ENCODE measurements around the gene PAX5. TPM values are rescaled to one million over a fixed set of nuclear protein-coding genes. Genes with fewer than 3 reads are reported as not detected.
"Not testable (repeated sequence)": the region's sequence is repeated elsewhere in the genome, so short reads cannot be mapped to it uniquely, and the experiment has no call there.

PAX5 gene
- total and polyA plus RNA-seq, 4 experiments from 2014 or later, result 0.32 TPM; not detected in 3

DNA sequence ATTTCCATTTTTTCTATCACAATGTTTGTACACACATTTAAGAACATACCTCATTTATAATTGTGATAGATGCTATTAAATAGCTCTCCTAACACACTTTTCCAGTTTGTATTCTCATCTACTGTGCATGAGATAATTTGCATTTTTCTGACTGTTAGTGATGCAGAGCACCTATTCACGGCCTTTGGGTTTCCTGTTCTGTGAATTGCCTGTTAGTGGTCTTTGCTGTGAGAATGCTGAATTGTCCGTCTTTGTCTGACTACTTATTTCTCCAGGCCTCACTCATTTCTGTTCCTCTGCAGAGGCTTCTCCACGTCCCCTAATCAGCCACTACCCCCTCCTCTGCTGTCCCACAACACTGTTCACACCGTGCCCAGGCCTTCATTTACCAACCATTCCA, 40.7 kb upstream of the PAX5 start:
- H3K4me1 ChIP-seq (ENCODE audit: insufficient read depth, low read length); H3K27ac ChIP-seq (ENCODE audit: low read depth, low read length); H3K36me3 ChIP-seq (ENCODE audit: insufficient read depth, low read length); DNase-seq; H3K9me3 ChIP-seq (ENCODE audit: control insufficient read depth in 1 of 2, low read length in 2 of 2); H3K27me3 ChIP-seq (ENCODE audit: insufficient read depth, low read length); H3K27me3 Mint-ChIP-seq; H3K4me3 ChIP-seq (ENCODE audit: low read length in 2 of 2); POLR2A ChIA-PET (ENCODE audit: partially characterized antibody); H3K9me3 Mint-ChIP-seq; H3K36me3 Mint-ChIP-seq; H3K4me3 Mint-ChIP-seq; H3K27ac Mint-ChIP-seq; CTCF ChIA-PET (ENCODE audit: partially characterized antibody): not testable (repeated sequence)
- H3K4me1 Mint-ChIP-seq, result peaks cover 0 to 11% (median 8%) of the 10 kb centered on the region in 4 donors
- intact Hi-C loops (cut with micrococcal nuclease), result loop anchor here (5.0 kb wide), 1 partner anchor 228 kb away; no protein-coding TSS in a partner anchor

DNA sequence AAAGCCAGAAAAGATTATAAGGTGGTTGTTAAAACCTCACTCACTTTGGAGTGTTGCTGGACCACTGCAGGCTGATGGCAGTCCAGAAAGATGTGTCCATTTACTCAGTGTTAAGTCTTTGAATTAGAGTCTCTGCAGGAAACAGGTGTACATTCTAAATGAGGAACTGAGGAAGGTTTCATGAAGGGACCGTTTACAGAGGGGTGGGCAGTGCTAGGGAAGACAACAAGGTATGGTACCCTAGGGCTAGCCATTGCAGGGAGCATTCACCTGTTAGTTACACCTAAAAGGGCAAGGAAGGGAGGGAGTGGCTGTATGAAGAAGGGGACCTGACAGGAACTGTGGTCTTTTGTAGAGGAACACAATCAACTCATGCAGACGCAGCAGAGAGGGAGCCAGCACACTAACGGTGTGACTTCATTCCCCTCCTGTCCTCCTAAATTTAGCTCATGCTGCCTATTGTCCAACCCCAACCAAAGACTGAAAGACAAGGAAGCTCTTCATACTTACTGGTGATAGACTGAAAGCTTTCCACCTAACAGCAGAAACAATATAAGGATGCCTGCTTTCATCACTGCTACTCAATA, 32.2 kb upstream of the PAX5 start:
- Mint-ChIP-seq H3K4me1 (no peaks in the 10 kb centered on the region), H3K27me3 (peaks cover 21 to 33% of the 10 kb centered on the region in 2 donors), H3K4me3 (no peak overlapping the region), H3K36me3 (no peaks in the 10 kb centered on the region), H3K27ac (no peak overlapping the region), H3K9me3 (peaks cover 0 to 2% (median 0%) of the 10 kb centered on the region in 8 donors)
- Histone ChIP-seq H3K4me1 (ENCODE audit: insufficient read depth, low read length) (no peaks in the 10 kb centered on the region), H3K36me3 (ENCODE audit: insufficient read depth, low read length) (no peaks in the 10 kb centered on the region), H3K4me3 (ENCODE audit: low read length in 2 of 2) (no peak overlapping the region), H3K27ac (ENCODE audit: low read depth, low read length) (no peak overlapping the region), H3K9me3 (ENCODE audit: control insufficient read depth in 1 of 2, low read length in 2 of 2) (no peaks in the 10 kb centered on the region), H3K27me3 (ENCODE audit: insufficient read depth, low read length) (no peaks in the 10 kb centered on the region)
- POLR2A ChIA-PET (ENCODE audit: partially characterized antibody), result interaction anchor here (0.6 kb wide), 1 partner anchor 304 kb away, joined by 3 read pairs; no protein-coding TSS in a partner anchor
- intact Hi-C loops (cut with micrococcal nuclease), result no loop called here
- CTCF ChIA-PET (ENCODE audit: partially characterized antibody), result no interaction called here
- DNase-seq, result no peak

DNA sequence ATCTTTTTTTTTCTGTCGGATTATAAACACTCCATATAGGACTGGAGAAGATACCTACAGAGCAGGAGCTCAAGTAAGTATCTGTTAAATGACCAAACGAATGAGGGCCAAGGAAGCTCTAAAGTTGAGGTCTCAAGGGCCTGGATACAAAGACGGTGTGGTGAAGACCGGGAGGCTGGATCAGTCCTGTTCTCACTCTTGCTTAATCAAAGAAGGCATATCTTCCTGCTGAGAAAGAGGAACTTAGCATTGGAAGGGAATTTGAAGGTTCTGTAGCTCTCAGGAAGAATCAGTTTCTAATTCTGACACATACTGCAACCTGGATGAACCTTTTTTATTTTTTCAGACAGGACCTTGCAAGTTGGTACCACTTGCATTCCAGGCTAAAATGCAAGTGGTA, 28.3 kb upstream of the PAX5 start:
- Mint-ChIP-seq H3K36me3 (no peaks in the 10 kb centered on the region), H3K4me1 (no peaks in the 10 kb centered on the region), H3K27me3 (peaks cover 36 to 52% of the 10 kb centered on the region in 2 donors), H3K27ac (no peak overlapping the region), H3K4me3 (no peak overlapping the region), H3K9me3 (peaks cover 0 to 2% (median 0%) of the 10 kb centered on the region in 8 donors)
- Histone ChIP-seq H3K4me3 (ENCODE audit: low read length in 2 of 2) (no peak overlapping the region), H3K27me3 (ENCODE audit: insufficient read depth, low read length) (no peaks in the 10 kb centered on the region), H3K27ac (ENCODE audit: low read depth, low read length) (no peak overlapping the region), H3K4me1 (ENCODE audit: insufficient read depth, low read length) (no peaks in the 10 kb centered on the region), H3K36me3 (ENCODE audit: insufficient read depth, low read length) (no peaks in the 10 kb centered on the region), H3K9me3 (ENCODE audit: control insufficient read depth in 1 of 2, low read length in 2 of 2) (no peaks in the 10 kb centered on the region)
- POLR2A ChIA-PET (ENCODE audit: partially characterized antibody), result no interaction called here
- DNase-seq, result no peak
- intact Hi-C loops (cut with micrococcal nuclease), result no loop called here
- CTCF ChIA-PET (ENCODE audit: partially characterized antibody), result no interaction called here

GRCh38 chr9:37061768-37062167, 27.7 kb upstream of the PAX5 start:
- H3K27ac ChIP-seq (ENCODE audit: low read depth, low read length), result no peak overlapping the region
- Mint-ChIP-seq H3K9me3 (peaks cover 0 to 2% (median 0%) of the 10 kb centered on the region in 8 donors), H3K36me3 (no peaks in the 10 kb centered on the region), H3K27ac (no peak overlapping the region), H3K4me3 (no peak overlapping the region), H3K4me1 (no peaks in the 10 kb centered on the region), H3K27me3 (peaks cover 36 to 53% of the 10 kb centered on the region in 2 donors)
- H3K4me3 ChIP-seq (ENCODE audit: low read length in 2 of 2), result no peak overlapping the region
- H3K27me3 ChIP-seq (ENCODE audit: insufficient read depth, low read length), result no peaks in the 10 kb centered on the region
- no peaks in the 10 kb centered on the region for H3K9me3 ChIP-seq (ENCODE audit: control insufficient read depth in 1 of 2, low read length in 2 of 2)
- ChIA-PET CTCF (ENCODE audit: partially characterized antibody) (no interaction called here), POLR2A (ENCODE audit: partially characterized antibody) (no interaction called here)
- no peak for DNase-seq
- H3K36me3 ChIP-seq (ENCODE audit: insufficient read depth, low read length), result no peaks in the 10 kb centered on the region
- intact Hi-C loops (cut with micrococcal nuclease), result no loop called here
- H3K4me1 ChIP-seq (ENCODE audit: insufficient read depth, low read length), result no peaks in the 10 kb centered on the region

DNA sequence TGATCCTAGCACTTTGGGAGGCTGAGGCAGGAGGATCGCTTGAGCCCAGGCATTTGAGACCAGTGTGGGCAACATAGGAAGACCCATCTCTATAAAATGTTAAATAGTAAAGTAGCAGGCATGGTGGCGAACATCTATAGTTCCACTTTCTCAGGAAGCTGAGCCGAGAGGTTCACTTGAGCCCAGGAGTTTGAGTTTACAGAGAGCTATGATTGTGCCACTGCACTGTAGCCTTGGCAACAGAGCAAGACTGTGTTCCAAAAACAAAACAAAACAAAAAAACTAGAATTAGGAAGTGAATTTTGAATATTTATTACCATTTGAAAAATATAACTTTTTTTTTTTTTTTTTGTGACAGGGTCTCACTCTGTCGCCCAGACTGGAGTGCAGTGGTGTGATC, 26.8 kb upstream of the PAX5 start:
- no peak overlapping the region for H3K27ac Mint-ChIP-seq
- H3K9me3 ChIP-seq (ENCODE audit: control insufficient read depth in 1 of 2, low read length in 2 of 2), result no peaks in the 10 kb centered on the region
- no peaks in the 10 kb centered on the region for H3K27me3 ChIP-seq (ENCODE audit: insufficient read depth, low read length)
- peaks cover 0 to 2% (median 0%) of the 10 kb centered on the region in 8 donors for H3K9me3 Mint-ChIP-seq
- no peak overlapping the region for H3K4me3 ChIP-seq (ENCODE audit: low read length in 2 of 2)
- H3K4me1 ChIP-seq (ENCODE audit: insufficient read depth, low read length), result no peaks in the 10 kb centered on the region
- H3K27me3 Mint-ChIP-seq, result peaks cover 36 to 52% of the 10 kb centered on the region in 2 donors
- no peaks in the 10 kb centered on the region for H3K4me1 Mint-ChIP-seq
- H3K4me3 Mint-ChIP-seq, result no peak overlapping the region
- intact Hi-C loops (cut with micrococcal nuclease), result no loop called here
- no peak for DNase-seq
- POLR2A ChIA-PET (ENCODE audit: partially characterized antibody), result no interaction called here
- H3K36me3 Mint-ChIP-seq, result no peaks in the 10 kb centered on the region
- CTCF ChIA-PET (ENCODE audit: partially characterized antibody), result no interaction called here
- no peak overlapping the region for H3K27ac ChIP-seq (ENCODE audit: low read depth, low read length)
- H3K36me3 ChIP-seq (ENCODE audit: insufficient read depth, low read length), result no peaks in the 10 kb centered on the region

DNA sequence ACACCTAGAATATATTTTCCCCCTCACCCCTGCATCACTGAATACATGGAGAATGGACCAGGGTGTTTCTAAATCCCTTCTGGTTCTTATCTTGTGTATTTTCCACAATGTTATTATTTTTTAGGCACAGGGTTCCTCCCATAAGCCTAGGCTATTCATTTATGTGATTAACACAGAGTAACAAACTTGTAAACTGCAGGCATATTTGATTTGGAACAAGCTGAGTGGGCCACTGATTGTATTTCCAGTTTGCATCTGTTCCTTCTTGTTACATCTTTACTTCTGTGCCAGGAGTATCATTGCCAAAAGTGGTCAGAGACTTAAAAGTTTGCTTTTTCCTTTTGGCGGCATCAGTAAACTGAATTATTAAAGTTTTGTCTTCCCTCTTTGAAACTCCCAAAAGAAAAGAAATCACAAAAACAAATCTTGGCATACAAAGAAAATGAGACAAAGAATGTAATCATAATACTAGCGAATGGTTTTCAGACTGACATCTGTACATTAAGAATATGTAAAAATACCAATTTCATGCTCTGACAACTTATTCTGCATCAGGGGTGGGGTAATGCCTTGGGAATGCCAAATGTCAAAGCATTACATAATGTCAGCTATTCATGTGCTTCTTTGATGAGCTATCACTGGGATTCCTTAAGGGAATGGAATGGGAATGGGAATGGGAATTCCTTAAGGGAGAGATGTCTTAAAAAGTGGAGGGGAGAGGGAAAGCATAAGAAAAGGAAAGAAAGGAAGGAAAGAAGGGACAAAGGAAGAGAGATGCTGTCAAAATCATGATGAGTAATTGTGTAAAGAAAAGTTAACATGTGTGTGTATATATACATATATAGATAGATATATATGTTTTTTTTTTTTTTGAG, 22.2 kb upstream of the PAX5 start:
- no peak for DNase-seq
- Mint-ChIP-seq H3K4me3 (no peak overlapping the region), H3K4me1 (no peaks in the 10 kb centered on the region), H3K27me3 (peaks cover 31 to 60% of the 10 kb centered on the region in 2 donors), H3K9me3 (peaks cover 0 to 2% (median 0%) of the 10 kb centered on the region in 8 donors), H3K27ac (no peak overlapping the region), H3K36me3 (no peaks in the 10 kb centered on the region)
- POLR2A ChIA-PET (ENCODE audit: partially characterized antibody), result no interaction called here
- Histone ChIP-seq H3K36me3 (ENCODE audit: insufficient read depth, low read length) (no peaks in the 10 kb centered on the region), H3K9me3 (ENCODE audit: control insufficient read depth in 1 of 2, low read length in 2 of 2) (no peaks in the 10 kb centered on the region), H3K4me1 (ENCODE audit: insufficient read depth, low read length) (no peaks in the 10 kb centered on the region), H3K27me3 (ENCODE audit: insufficient read depth, low read length) (peaks cover 7% of the 10 kb centered on the region), H3K4me3 (ENCODE audit: low read length in 2 of 2) (no peak overlapping the region), H3K27ac (ENCODE audit: low read depth, low read length) (no peak overlapping the region)
- intact Hi-C loops (cut with micrococcal nuclease), result no loop called here
- CTCF ChIA-PET (ENCODE audit: partially characterized antibody), result no interaction called here

DNA sequence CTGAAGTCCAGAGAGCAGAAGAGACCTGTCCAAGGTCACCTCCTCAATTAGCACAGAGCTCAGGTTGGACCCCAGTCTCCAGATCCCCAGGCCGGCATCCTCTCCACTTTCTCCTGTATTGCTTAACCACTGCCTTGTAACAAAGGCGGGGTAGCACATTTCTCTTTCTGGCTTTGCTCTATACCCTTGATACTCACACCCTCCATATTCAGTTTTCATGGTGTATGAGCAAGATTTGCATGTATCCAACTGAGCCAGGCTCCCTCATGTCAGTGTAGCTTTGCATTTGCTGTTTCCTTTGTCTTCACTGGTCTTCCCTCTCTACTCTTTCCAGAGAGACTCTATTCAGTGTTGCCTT, 20.3 kb upstream of the PAX5 start:
- H3K27me3 ChIP-seq (ENCODE audit: insufficient read depth, low read length); H3K4me1 ChIP-seq (ENCODE audit: insufficient read depth, low read length); H3K4me1 Mint-ChIP-seq; H3K27ac ChIP-seq (ENCODE audit: low read depth, low read length); intact Hi-C loops (cut with micrococcal nuclease); H3K4me3 Mint-ChIP-seq; H3K9me3 ChIP-seq (ENCODE audit: control insufficient read depth in 1 of 2, low read length in 2 of 2); H3K36me3 ChIP-seq (ENCODE audit: insufficient read depth, low read length); H3K9me3 Mint-ChIP-seq; POLR2A ChIA-PET (ENCODE audit: partially characterized antibody); H3K36me3 Mint-ChIP-seq; DNase-seq; CTCF ChIA-PET (ENCODE audit: partially characterized antibody); H3K4me3 ChIP-seq (ENCODE audit: low read length in 2 of 2); H3K27ac Mint-ChIP-seq: not testable (repeated sequence)
- peaks cover 32 to 61% of the 10 kb centered on the region in 2 donors for H3K27me3 Mint-ChIP-seq
